Stimulated activated naive CD8-positive, alpha-beta T cell treated with anti-CD3 and anti-CD28 coated beads, Interleukin-15, amount 100 ng/mL, for 72 hours (primary cell): Measurements from ENCODE around the gene FHOD1.

Source experiments
- ATAC-seq: fragments of 150-1000 bp; cut with Tn5 transposase; 2 replicates; pipeline ENCODE4 v1.10.0; 2021; ENCODE audit warnings: mild to moderate bottlenecking, moderate library complexity
- DNase-seq, 2 donors: peaks; one replicate each; pipeline ENCODE4 v3.0.0; 2021 to 2022
- H3K27ac Mint-ChIP-seq, 2 donors: one replicate each; pipeline ENCODE4 v1.8.0; 2022; ENCODE audit warnings: mild to moderate bottlenecking in 2 of 2, mixed read lengths in 2 of 2, moderate library complexity in 2 of 2
- H3K27me3 Mint-ChIP-seq: one replicate; pipeline ENCODE4 v1.8.0; 2022; ENCODE audit warnings: mixed read lengths
- H3K4me1 Mint-ChIP-seq: one replicate; pipeline ENCODE4 v1.8.0; 2022; ENCODE audit warnings: mild to moderate bottlenecking, mixed read lengths
- H3K4me3 Mint-ChIP-seq, 2 donors: one replicate each; pipeline ENCODE4 v1.8.0; 2022; ENCODE audit warnings: mild to moderate bottlenecking in 2 of 2, mixed read lengths in 2 of 2, moderate library complexity in 1 of 2
- H3K9me3 Mint-ChIP-seq, 2 donors: one replicate each; pipeline ENCODE4 v1.8.0; 2022; ENCODE audit warnings: mixed read lengths in 2 of 2

Gene FHOD1

DNA sequence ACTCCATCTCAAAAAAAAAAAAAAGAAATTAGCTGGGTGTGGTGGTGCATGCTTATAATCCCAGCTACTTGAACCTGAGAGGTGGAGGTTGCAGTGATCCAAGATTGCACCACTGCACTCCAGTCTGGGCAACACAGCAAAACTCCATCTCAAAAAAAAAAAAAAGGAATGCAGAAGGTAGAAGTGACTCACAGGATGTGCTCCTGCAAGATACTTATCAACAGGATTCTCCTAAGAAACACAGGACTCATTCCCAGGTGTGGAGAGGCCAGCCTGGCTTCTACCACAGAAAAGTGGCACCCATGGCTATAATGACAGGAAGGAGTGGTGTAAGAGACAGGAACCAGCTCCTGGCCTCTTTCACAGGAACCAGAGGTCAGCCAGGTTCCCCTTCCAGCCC, 34.5 kb downstream of the FHOD1 start:
- no peak overlapping the region for H3K27ac Mint-ChIP-seq
- ATAC-seq (no peak), DNase-seq (no peak)
- H3K9me3 Mint-ChIP-seq: no peaks in the 10 kb centered on the region
- no peaks in the 10 kb centered on the region for H3K27me3 Mint-ChIP-seq
- H3K4me1 Mint-ChIP-seq: no peaks in the 10 kb centered on the region
- no peak overlapping the region for H3K4me3 Mint-ChIP-seq

DNA sequence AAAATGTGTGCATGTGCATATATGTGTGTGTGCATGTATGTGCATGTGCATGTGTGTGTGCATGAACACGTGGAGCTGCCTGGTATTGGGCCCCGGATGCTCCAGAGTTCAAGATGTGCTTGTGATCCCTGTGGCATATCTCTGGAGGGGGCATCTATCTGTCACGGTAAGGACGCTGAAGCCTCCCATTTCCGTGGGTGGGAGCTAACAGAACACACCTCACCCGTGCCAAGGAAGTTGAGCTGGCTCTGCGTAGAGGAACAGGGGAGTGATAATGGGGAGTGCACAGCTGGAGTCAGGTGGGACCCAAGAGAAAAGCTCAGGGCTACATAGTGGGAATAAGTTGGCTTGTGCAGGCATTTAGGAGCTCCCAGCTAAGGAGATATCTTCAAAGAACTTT, 35.6 kb downstream of the FHOD1 start:
- Mint-ChIP-seq H3K27me3 (no peaks in the 10 kb centered on the region), H3K9me3 (no peaks in the 10 kb centered on the region), H3K4me3 (no peak overlapping the region), H3K27ac (peak overlapping the region in 1 of 2 donors; percentile 4), H3K4me1 (peaks cover 3% of the 10 kb centered on the region)
- ATAC-seq (no peak), DNase-seq (no peak)

DNA sequence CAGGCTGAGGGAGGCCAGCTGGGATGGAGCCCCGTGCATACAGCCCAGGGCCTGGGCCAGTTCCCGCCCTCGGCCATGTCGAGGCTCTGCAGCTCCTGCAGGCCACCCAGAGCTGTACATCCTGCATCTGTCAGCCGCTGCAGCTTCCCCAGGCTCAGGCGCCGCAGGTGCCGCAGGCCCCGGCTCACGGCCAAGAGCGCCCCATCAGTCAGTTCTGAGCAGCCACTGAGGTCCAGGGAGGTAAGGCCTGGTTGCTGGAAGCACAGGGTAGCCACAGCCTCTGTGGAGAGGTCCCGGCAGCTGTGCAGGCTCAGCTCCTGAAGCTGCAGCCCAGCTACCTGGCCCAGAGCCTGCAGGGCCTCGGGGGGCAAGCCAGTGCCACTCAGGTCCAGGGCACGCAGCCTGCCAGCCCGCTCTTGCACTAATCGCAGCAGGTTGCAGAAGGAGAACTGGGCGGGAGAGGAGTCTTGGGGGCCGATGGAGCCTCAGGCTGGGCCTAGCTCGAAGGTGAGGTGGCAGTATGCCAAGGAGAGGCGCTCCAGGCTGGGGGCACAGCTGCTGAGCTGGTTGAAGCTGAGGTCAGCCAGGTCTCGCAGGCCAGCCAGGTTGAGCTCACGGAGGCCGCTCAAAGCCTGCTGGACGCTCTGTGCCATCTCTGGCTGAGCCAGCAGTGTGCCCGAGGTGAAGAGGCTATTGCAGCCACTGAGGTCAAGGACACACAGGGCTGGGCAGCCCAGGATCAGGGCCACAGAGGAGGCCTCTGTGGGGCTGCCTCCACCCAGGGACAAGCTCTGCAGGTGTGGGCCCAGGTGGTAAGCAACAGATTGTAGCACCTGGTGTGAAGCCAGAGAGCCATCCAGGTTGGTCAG, 37.0 kb downstream of the FHOD1 start:
- peaks cover 9% of the 10 kb centered on the region for H3K4me1 Mint-ChIP-seq
- DNase-seq (no peak), ATAC-seq (no peak)
- H3K9me3 Mint-ChIP-seq: no peaks in the 10 kb centered on the region
- H3K4me3 Mint-ChIP-seq: no peak overlapping the region
- peak overlapping the region in 1 of 2 donors; percentile 83 for H3K27ac Mint-ChIP-seq
- no peaks in the 10 kb centered on the region for H3K27me3 Mint-ChIP-seq

DNA sequence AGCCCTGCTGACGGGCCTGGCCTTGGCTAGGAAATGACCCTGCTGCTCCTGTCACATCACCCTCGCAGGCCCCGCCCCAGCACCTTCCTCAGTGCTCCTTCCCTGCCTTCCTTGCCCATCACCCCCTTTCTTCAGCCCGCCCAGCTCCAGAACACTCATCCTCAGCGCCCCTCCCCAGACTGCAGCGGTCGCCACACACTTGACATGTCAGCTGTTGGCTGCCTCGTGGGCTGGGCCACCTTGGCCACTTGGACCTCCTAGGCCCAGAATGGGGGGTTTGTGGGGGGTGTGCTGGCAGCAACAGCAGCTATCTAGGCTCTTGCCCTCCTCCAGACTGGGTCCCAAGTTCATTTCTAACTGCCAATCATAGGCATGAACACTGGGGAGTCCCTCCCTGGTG, 37.7 kb downstream of the FHOD1 start:
- ATAC-seq: no peak
- Mint-ChIP-seq H3K9me3 (no peaks in the 10 kb centered on the region), H3K27ac (no peak overlapping the region), H3K4me3 (no peak overlapping the region), H3K27me3 (no peaks in the 10 kb centered on the region), H3K4me1 (peaks cover 9% of the 10 kb centered on the region)
- no peak for DNase-seq

DNA sequence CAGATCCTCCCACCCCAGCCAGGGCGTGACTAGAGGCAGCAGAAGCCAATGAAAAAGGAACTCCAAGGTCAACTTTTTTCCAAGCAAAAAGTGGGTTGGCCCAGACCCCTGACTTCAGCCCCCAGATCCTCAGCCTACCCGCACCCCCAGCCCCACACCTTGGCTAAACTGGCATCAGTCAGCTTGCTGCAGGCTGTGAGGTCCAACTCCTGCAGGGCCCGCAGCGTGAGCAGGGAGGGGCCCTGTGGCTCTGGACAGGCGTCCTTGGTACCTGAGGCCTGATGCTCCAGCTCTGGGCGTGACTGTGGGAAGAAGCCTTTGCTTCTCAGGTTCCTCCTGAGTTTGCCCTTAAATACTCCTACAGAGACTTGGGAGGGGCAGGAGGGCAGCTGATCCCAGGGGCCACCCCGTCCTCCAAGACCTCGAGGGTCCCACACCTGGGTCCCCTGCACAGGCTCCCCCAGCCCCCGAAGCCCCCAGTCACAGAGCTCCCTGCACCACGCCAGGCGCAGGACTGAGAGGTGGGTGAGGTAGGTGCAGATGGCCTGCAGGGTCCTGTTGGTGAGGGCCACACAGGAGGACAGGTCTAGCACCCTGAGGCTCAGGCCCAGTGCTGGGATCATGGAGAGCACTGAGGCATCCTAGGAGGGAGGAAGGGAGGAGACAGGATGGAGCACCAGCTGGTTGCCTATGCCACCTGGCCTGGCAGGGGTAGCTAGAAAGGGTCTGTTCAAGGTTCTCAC, 39.0 kb downstream of the FHOD1 start:
- Mint-ChIP-seq H3K4me3 (no peak overlapping the region), H3K9me3 (no peaks in the 10 kb centered on the region), H3K4me1 (peaks cover 9% of the 10 kb centered on the region), H3K27me3 (no peaks in the 10 kb centered on the region), H3K27ac (no peak overlapping the region)
- no peak for ATAC-seq
- DNase-seq: no peak

DNA sequence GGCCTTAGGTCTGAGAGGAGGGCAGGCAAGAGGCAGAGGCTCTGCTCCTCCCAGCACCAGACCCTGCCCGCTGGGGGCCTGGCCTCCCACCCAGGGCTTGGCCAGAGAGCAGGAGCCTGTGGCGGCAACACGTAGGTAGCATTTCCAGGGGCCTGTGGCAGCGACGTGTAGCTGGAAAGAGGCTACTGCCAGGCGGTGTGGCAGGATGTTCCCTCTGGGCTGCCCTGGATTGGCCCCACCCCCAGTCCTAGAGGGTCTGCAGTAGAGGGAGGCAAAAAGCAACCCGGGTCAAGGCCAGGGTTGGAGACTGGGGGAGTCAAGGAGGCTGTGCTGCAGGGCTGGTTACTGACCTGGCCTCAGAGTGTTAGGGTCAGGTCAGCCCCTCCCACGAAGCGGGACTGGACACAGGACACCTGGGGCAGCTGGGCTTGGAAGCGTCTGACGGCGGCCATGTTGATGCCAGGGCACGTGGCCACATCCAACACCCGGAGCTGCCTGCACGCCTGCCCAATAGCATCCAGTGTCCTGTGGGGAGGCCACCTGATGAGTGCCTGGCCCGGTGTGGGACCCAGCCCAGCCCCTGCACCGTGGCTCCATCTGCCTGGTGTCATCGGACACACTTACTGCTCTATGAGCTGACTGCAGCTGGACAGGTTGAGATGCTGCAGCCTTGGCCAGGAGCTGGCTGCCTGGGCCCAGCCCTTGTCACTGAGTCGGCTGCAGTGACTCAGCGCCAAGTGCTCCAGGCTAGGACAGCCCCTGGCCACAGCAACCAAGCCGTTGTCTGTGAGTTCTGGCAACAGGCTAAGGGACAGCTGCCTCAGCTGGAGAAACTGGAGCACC, 39.8 kb downstream of the FHOD1 start:
- no peak overlapping the region for H3K4me3 Mint-ChIP-seq
- ATAC-seq: no peak
- peaks cover 9% of the 10 kb centered on the region for H3K4me1 Mint-ChIP-seq
- H3K9me3 Mint-ChIP-seq: no peaks in the 10 kb centered on the region
- H3K27ac Mint-ChIP-seq: peak overlapping the region in 1 of 2 donors; percentile 74
- DNase-seq: no peak
- H3K27me3 Mint-ChIP-seq: no peaks in the 10 kb centered on the region

DNA sequence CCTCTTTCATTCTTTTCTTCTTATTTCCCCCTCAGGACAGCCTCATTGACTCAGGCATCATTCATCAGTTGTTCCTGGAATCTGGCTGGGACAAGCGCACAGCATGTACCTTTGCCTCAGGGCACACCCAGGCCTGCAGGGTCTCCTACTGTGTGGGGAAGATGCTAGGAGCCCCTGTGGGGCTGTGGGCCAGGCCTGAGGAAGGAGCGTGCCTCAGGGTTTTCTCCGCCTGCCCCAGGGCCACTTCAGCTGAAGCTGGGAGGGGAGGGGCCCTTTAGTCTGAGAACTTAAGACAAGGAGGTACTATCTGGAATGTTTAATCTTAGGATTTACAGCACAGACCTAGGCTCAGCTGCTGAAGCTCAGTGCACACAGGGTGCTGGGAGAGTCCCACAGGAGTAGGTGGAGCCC, 40.4 kb downstream of the FHOD1 start:
- DNase-seq (no peak), ATAC-seq (no peak)
- Mint-ChIP-seq H3K27me3 (no peaks in the 10 kb centered on the region), H3K27ac (peak overlapping the region in 1 of 2 donors; percentile 74), H3K4me3 (no peak overlapping the region), H3K4me1 (peaks cover 9% of the 10 kb centered on the region), H3K9me3 (no peaks in the 10 kb centered on the region)

DNA sequence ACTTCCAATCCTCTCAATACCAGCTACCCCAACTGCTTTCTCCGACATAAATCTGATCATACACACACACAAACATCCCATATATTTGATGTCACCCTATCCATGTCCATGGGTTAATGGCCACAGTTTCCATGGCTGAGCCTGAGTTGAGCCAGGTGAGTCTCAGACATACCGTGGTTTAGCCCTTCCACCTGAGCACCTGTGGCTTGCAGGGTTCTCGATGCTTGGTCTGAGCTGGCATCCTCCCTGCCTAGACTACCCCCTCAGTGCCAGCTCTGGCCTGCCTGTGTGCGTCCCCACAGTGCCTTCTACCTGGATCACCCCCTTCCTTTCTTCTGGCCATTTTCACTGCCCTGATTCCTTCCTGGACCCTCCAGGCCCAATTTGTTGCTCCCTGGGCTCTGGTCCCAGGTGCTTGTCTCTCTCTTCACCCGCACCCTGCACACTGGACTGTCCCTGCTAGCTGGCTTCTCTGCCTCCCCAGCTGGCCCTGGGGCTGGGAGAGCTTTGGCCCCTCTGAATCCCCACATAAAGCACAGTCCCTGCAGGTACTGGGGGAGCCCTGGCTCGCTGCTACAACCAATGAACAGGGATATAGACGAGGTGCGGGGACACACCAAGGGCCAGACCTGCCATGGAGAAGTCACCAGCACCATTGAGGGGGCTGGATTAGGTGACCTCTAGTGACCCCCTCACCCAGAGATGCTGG, 41.0 kb downstream of the FHOD1 start:
- ATAC-seq (no peak), DNase-seq (no peak)
- Mint-ChIP-seq H3K27ac (peak overlapping the region in 1 of 2 donors; percentile 71), H3K27me3 (no peaks in the 10 kb centered on the region), H3K9me3 (no peaks in the 10 kb centered on the region), H3K4me3 (no peak overlapping the region), H3K4me1 (peaks cover 9% of the 10 kb centered on the region)

DNA sequence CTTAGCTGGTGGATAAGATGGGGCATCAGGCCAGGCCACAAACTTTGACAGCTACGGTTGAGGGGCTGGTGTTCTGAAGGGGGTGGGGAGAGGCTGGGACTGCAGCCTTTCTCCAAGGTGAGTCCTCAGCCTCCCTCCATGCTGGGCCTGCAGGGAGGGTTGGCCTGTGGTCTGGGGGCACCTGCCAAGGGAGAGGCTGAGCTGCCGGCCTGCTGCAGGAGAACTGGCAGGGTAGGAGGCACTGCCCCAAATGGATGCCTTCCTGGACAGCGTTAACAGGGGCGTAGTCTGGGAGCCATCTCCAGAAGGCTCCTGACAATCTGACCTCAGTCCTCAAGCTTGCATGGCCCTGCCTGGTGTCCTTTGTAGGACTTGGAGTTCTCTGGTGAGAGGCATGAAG, 43.2 kb downstream of the FHOD1 start:
- no peak for ATAC-seq
- H3K27me3 Mint-ChIP-seq: no peaks in the 10 kb centered on the region
- no peak overlapping the region for H3K27ac Mint-ChIP-seq
- no peak overlapping the region for H3K4me3 Mint-ChIP-seq
- H3K4me1 Mint-ChIP-seq: peaks cover 9% of the 10 kb centered on the region
- DNase-seq: no peak
- H3K9me3 Mint-ChIP-seq: no peaks in the 10 kb centered on the region

DNA sequence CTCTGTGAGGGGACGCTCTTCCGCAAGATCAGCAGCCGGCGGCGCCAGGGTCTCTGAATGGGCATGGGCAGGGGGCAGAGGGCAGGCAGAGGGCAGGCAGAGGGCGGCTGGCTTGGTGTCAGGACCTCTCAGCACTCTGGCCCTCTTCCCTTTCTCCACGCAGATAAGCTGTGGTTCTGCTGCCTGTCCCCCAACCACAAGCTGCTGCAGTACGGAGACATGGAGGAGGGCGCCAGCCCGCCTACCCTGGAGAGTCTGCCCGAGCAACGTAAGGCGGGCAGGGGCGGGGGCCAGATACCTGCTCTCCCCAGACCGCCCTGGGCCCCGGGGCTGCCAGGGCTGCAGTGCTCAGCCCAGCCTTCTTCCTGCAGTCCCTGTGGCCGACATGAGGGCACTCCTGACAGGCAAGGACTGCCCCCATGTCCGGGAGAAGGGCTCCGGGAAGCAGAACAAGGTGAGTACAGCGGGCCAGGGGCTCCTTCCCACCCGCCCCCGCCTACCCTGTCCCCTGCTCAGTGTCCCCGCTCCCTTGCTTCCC, 44.3 kb downstream of the FHOD1 start:
- H3K27me3 Mint-ChIP-seq: no peaks in the 10 kb centered on the region
- no peak overlapping the region for H3K4me3 Mint-ChIP-seq
- no peak overlapping the region for H3K27ac Mint-ChIP-seq
- DNase-seq (no peak), ATAC-seq (no peak)
- H3K9me3 Mint-ChIP-seq: no peaks in the 10 kb centered on the region
- H3K4me1 Mint-ChIP-seq: peaks cover 15% of the 10 kb centered on the region

DNA sequence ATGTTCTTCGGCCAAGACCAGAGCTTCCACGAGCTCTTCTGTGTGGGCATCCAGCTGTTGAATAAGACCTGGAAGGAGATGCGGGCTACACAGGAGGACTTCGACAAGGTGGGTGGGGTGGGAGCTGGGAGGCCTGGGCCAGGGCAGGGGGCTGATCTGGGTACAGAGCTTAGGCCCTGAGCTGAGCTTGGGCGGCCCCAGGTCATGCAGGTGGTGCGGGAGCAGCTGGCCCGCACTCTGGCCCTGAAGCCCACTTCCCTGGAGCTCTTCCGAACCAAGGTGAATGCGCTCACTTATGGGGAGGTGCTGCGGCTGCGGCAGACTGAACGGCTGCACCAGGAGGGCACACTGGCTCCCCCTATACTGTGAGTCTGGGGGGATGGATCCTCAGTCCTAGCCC, 44.9 kb downstream of the FHOD1 start:
- H3K4me3 Mint-ChIP-seq: no peak overlapping the region
- ATAC-seq (no peak), DNase-seq (no peak)
- no peaks in the 10 kb centered on the region for H3K9me3 Mint-ChIP-seq
- peak overlapping the region in 1 of 2 donors; percentile 59 for H3K27ac Mint-ChIP-seq
- H3K4me1 Mint-ChIP-seq: peaks cover 20% of the 10 kb centered on the region
- H3K27me3 Mint-ChIP-seq: no peaks in the 10 kb centered on the region

DNA sequence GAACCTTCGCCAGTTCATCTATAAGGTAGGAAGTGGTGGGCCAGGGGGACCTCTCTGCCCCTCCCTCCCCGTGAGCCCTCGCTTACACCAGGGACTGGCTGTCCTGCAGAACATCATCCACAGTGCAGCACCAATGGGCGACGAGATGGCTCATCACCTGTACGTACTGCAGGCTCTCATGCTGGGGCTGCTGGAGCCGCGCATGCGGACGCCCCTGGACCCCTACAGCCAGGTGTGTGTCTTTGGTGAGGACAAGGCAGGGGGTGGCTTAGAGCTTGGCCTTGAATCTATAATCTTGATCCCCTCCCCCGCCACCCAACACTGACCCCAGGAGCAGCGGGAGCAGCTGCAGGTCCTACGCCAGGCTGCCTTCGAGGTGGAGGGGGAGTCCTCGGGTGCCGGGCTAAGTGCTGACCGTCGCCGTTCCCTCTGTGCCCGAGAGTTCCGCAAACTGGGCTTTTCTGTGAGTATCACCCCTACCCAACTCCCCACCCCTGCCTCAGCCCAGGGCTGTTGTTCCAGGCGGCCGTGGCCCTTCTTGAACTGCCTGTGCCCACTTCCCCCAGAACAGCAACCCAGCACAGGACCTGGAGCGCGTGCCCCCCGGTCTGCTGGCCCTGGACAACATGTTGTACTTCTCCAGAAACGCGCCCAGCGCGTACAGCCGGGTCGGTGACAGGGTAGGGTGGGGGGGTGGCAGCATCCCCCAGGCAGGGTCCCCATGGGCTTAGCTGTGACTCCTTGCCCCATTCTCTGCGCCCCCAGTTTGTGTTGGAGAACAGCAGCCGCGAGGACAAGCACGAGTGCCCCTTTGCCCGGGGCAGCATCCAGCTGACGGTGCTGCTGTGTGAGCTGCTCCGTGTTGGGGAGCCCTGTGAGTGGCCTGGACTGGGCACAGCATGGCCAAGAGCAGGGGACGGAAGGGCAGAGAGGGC, 45.6 kb downstream of the FHOD1 start:
- H3K9me3 Mint-ChIP-seq: no peaks in the 10 kb centered on the region
- no peak for ATAC-seq
- no peak overlapping the region for H3K27ac Mint-ChIP-seq
- no peaks in the 10 kb centered on the region for H3K27me3 Mint-ChIP-seq
- no peak overlapping the region for H3K4me3 Mint-ChIP-seq
- H3K4me1 Mint-ChIP-seq: peaks cover 23% of the 10 kb centered on the region
- DNase-seq: no peak

DNA sequence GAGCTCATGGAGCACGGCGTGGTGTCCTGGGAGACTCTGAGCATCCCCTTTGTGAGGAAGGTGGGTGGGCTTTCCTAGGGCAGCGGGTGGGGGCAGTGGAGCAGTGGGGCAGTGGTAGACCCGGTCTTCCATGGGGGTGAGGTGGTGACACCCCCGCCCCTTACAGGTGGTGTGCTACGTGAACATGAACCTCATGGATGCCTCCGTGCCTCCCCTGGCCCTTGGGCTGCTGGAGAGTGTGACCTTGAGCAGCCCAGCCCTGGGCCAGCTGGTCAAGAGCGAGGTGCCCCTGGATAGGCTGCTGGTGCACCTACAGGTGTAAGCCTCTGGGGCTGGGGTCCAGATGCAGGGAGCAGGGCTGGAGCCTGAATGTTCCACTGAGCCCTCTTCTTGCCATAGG, 46.8 kb downstream of the FHOD1 start:
- Mint-ChIP-seq H3K27ac (peak overlapping the region in 1 of 2 donors; percentile 27), H3K4me3 (no peak overlapping the region)

DNA sequence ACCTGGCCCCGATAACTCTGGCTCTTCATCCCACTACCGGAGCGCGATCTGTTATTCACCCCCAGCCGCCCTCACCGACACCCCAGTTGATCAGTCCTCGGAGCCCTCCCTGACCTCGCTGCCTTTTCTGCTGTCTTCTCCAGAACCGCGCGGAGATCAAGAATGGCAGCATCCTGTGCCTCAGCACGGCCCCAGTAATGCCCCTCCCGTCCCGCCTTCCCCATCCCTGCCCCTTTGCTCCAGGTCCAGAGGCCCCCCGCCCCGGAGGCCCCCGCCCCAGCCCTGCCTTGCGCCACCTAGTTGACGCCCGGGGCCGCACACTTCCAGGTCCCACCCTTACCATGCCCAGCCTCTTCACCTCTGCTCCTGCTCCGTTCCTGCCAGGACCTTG, 47.5 kb downstream of the FHOD1 start:
- Mint-ChIP-seq H3K9me3 (no peaks in the 10 kb centered on the region), H3K4me3 (no peak overlapping the region), H3K27me3 (no peaks in the 10 kb centered on the region), H3K27ac (peak overlapping the region; percentile 35 to 77), H3K4me1 (peaks cover 36% of the 10 kb centered on the region)
- ATAC-seq (peak; percentile 13), DNase-seq (no peak)

More for the DNA sequence above, 46.8 kb downstream of the FHOD1 start:
- no peak for ATAC-seq
- H3K4me1 Mint-ChIP-seq: peaks cover 29% of the 10 kb centered on the region
- no peaks in the 10 kb centered on the region for H3K9me3 Mint-ChIP-seq
- no peak for DNase-seq
- no peaks in the 10 kb centered on the region for H3K27me3 Mint-ChIP-seq
